ENCODE data around the gene SOX5. TPM values are rescaled to one million over a fixed set of nuclear protein-coding genes. Genes with fewer than 3 reads are reported as not detected.
"Not testable (repeated sequence)": the region's sequence is repeated elsewhere in the genome, so short reads cannot be mapped to it uniquely, and the experiment has no call there.

The SOX5 gene
- total RNA-seq, 3 donors from 2014 or later (not counting 1 experiment from before 2014, with no cell fraction given) = 0.80 to 0.95 TPM; not detected in 1

- Mint-ChIP-seq H3K27me3 (ENCODE audit: low read depth in 2 of 2) (no peaks in the 10 kb centered on the region), H3K4me1 (no peaks in the 10 kb centered on the region), H3K4me3 (no peak overlapping the region), H3K27ac (no peak overlapping the region), H3K9me3 (peaks cover 0 to 2% of the 10 kb centered on the region in 2 donors), H3K36me3 (no peaks in the 10 kb centered on the region)
- DNase-seq = no peak
- no peak for ATAC-seq
- intact Hi-C loops (cut with micrococcal nuclease) = no loop called here
- no peaks in the 10 kb centered on the region for H3K9me3 ChIP-seq (ENCODE audit: control insufficient read depth, insufficient read depth, low read length)
- WGBS (ENCODE audit: insufficient coverage) = 90% methylated on average over 2 of the region's 3 CpGs
- no peak overlapping the region for H3K4me3 ChIP-seq (ENCODE audit: low read length)
- no peak for TF ChIP-seq CTCF (IDR thresholded peaks at IDR 0.05)
- H3K36me3 ChIP-seq (ENCODE audit: control insufficient read depth, insufficient read depth, low read length) = no peaks in the 10 kb centered on the region
- no peaks in the 10 kb centered on the region for H3K4me1 ChIP-seq (ENCODE audit: control insufficient read depth, insufficient read depth, low read length)
- H3K27me3 ChIP-seq (ENCODE audit: control insufficient read depth, insufficient read depth, low read length) = no peaks in the 10 kb centered on the region
- no peak overlapping the region for H3K27ac ChIP-seq (ENCODE audit: low read length)
Measured at GRCh38 chr12:23884909-23885308, 64.6 kb downstream of the SOX5 start.

GRCh38 chr12:23880988-23881387, 68.5 kb downstream of the SOX5 start:
- Histone ChIP-seq H3K4me3 (ENCODE audit: low read length) (no peak overlapping the region), H3K36me3 (ENCODE audit: control insufficient read depth, insufficient read depth, low read length) (no peaks in the 10 kb centered on the region), H3K4me1 (ENCODE audit: control insufficient read depth, insufficient read depth, low read length) (no peaks in the 10 kb centered on the region), H3K9me3 (ENCODE audit: control insufficient read depth, insufficient read depth, low read length) (no peaks in the 10 kb centered on the region), H3K27ac (ENCODE audit: low read length) (no peak overlapping the region), H3K27me3 (ENCODE audit: control insufficient read depth, insufficient read depth, low read length) (no peaks in the 10 kb centered on the region)
- ATAC-seq (no peak), DNase-seq (no peak)
- Mint-ChIP-seq H3K27ac (no peak overlapping the region), H3K36me3 (no peaks in the 10 kb centered on the region), H3K9me3 (peaks cover 0 to 4% of the 10 kb centered on the region in 2 donors), H3K27me3 (ENCODE audit: low read depth in 2 of 2) (no peaks in the 10 kb centered on the region), H3K4me3 (no peak overlapping the region), H3K4me1 (no peaks in the 10 kb centered on the region)
- intact Hi-C loops (cut with micrococcal nuclease) = no loop called here
- 85% methylated on average over 5 of the region's 5 CpGs for WGBS (ENCODE audit: insufficient coverage)
- TF ChIP-seq CTCF (IDR thresholded peaks at IDR 0.05) = no peak

- H3K4me1 ChIP-seq (ENCODE audit: control insufficient read depth, insufficient read depth, low read length); DNase-seq; H3K4me1 Mint-ChIP-seq; H3K27me3 Mint-ChIP-seq (ENCODE audit: low read depth in 2 of 2); H3K4me3 ChIP-seq (ENCODE audit: low read length); H3K9me3 ChIP-seq (ENCODE audit: control insufficient read depth, insufficient read depth, low read length); H3K27ac Mint-ChIP-seq; H3K36me3 Mint-ChIP-seq; intact Hi-C loops (cut with micrococcal nuclease); H3K27ac ChIP-seq (ENCODE audit: low read length); H3K9me3 Mint-ChIP-seq; H3K36me3 ChIP-seq (ENCODE audit: control insufficient read depth, insufficient read depth, low read length); ATAC-seq; H3K4me3 Mint-ChIP-seq; H3K27me3 ChIP-seq (ENCODE audit: control insufficient read depth, insufficient read depth, low read length): not testable (repeated sequence)
- WGBS (ENCODE audit: insufficient coverage) = no CpG with 5 or more reads among the region's 1 CpG
Measured at GRCh38 chr12:23876618-23877017, 72.9 kb downstream of the SOX5 start.

- no peak for DNase-seq
- H3K27me3 ChIP-seq (ENCODE audit: control insufficient read depth, insufficient read depth, low read length) = no peaks in the 10 kb centered on the region
- H3K27ac ChIP-seq (ENCODE audit: low read length) = no peak overlapping the region
- no peaks in the 10 kb centered on the region for H3K4me1 Mint-ChIP-seq
- no peaks in the 10 kb centered on the region for H3K9me3 ChIP-seq (ENCODE audit: control insufficient read depth, insufficient read depth, low read length)
- no peak overlapping the region for H3K27ac Mint-ChIP-seq
- no peaks in the 10 kb centered on the region for H3K4me1 ChIP-seq (ENCODE audit: control insufficient read depth, insufficient read depth, low read length)
- H3K4me3 Mint-ChIP-seq = no peak overlapping the region
- intact Hi-C loops (cut with micrococcal nuclease) = no loop called here
- H3K4me3 ChIP-seq (ENCODE audit: low read length) = no peak overlapping the region
- H3K27me3 Mint-ChIP-seq (ENCODE audit: low read depth in 2 of 2) = no peaks in the 10 kb centered on the region
- no peaks in the 10 kb centered on the region for H3K36me3 ChIP-seq (ENCODE audit: control insufficient read depth, insufficient read depth, low read length)
- peaks cover 9% of the 10 kb centered on the region for H3K36me3 Mint-ChIP-seq
- no peak for ATAC-seq
- H3K9me3 Mint-ChIP-seq = peaks cover 14 to 23% of the 10 kb centered on the region in 2 donors
- no peak for TF ChIP-seq CTCF (IDR thresholded peaks at IDR 0.05)
Measured at GRCh38 chr12:23867794-23868193, 81.7 kb downstream of the SOX5 start.

All from natural killer cell (primary cell).